Natural killer cell treated with Interleukin-12 subunit alpha and Interleukin-12 subunit beta and Interleukin-15 and Interleukin-18, amount 100 ng/mL, for 72 hours (primary cell): ENCODE results near the gene TRAPPC10. TPM values are rescaled to one million over a fixed set of nuclear protein-coding genes. Genes with fewer than 3 reads are reported as not detected.

ENCODE experiments used
- ATAC-seq, 2 donors: fragments of 150-1000 bp; cut with Tn5 transposase in 1 of 2; sonication (Bioruptor Pico), chemical (Tn5 transposase) in 1 of 2; 2 replicates each; pipeline ENCODE4 v1.10.0; 2021
- DNase-seq: peaks from one replicate; pipeline ENCODE4 v3.0.0; 2022; ENCODE audit warnings: low spot score
- H3K27ac Mint-ChIP-seq, 2 donors: 1 replicate in 1 of 2; 2 replicates in 1 of 2; pipeline ENCODE4 v1.8.0; 2022; ENCODE audit warnings: mixed read lengths in 2 of 2, mild to moderate bottlenecking in 1 of 2, moderate library complexity in 1 of 2
- H3K27me3 Mint-ChIP-seq, 2 donors: 1 replicate in 1 of 2; 2 replicates in 1 of 2; pipeline ENCODE4 v1.8.0; 2022; ENCODE audit warnings: mixed read lengths in 2 of 2
- H3K36me3 Mint-ChIP-seq: one replicate; pipeline ENCODE4 v1.8.0; 2022; ENCODE audit warnings: mixed read lengths
- H3K4me1 Mint-ChIP-seq, 2 donors: 1 replicate in 1 of 2; 2 replicates in 1 of 2; pipeline ENCODE4 v1.8.0; 2022; ENCODE audit warnings: low read depth in 2 of 2, mixed read lengths in 2 of 2, mild to moderate bottlenecking in 1 of 2
- H3K4me3 Mint-ChIP-seq: one replicate; pipeline ENCODE4 v1.8.0; 2022; ENCODE audit warnings: mixed read lengths
- H3K9me3 Mint-ChIP-seq: 2 replicates; pipeline ENCODE4 v1.8.0; 2022; ENCODE audit warnings: mixed read lengths
- total RNA-seq, 2 donors: library from RNA; stranded (reverse); gene quantifications; one replicate each; pipeline ENCODE4 v1.2.3, GENCODE V29; 2022

TRAPPC10 gene, protein sequence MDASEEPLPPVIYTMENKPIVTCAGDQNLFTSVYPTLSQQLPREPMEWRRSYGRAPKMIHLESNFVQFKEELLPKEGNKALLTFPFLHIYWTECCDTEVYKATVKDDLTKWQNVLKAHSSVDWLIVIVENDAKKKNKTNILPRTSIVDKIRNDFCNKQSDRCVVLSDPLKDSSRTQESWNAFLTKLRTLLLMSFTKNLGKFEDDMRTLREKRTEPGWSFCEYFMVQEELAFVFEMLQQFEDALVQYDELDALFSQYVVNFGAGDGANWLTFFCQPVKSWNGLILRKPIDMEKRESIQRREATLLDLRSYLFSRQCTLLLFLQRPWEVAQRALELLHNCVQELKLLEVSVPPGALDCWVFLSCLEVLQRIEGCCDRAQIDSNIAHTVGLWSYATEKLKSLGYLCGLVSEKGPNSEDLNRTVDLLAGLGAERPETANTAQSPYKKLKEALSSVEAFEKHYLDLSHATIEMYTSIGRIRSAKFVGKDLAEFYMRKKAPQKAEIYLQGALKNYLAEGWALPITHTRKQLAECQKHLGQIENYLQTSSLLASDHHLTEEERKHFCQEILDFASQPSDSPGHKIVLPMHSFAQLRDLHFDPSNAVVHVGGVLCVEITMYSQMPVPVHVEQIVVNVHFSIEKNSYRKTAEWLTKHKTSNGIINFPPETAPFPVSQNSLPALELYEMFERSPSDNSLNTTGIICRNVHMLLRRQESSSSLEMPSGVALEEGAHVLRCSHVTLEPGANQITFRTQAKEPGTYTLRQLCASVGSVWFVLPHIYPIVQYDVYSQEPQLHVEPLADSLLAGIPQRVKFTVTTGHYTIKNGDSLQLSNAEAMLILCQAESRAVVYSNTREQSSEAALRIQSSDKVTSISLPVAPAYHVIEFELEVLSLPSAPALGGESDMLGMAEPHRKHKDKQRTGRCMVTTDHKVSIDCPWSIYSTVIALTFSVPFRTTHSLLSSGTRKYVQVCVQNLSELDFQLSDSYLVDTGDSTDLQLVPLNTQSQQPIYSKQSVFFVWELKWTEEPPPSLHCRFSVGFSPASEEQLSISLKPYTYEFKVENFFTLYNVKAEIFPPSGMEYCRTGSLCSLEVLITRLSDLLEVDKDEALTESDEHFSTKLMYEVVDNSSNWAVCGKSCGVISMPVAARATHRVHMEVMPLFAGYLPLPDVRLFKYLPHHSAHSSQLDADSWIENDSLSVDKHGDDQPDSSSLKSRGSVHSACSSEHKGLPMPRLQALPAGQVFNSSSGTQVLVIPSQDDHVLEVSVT
- 100 to 1,000 TPM in 1 of 2 donors, 10 to 100 TPM in 1; 90.3 to 148 TPM for total RNA-seq

DNA sequence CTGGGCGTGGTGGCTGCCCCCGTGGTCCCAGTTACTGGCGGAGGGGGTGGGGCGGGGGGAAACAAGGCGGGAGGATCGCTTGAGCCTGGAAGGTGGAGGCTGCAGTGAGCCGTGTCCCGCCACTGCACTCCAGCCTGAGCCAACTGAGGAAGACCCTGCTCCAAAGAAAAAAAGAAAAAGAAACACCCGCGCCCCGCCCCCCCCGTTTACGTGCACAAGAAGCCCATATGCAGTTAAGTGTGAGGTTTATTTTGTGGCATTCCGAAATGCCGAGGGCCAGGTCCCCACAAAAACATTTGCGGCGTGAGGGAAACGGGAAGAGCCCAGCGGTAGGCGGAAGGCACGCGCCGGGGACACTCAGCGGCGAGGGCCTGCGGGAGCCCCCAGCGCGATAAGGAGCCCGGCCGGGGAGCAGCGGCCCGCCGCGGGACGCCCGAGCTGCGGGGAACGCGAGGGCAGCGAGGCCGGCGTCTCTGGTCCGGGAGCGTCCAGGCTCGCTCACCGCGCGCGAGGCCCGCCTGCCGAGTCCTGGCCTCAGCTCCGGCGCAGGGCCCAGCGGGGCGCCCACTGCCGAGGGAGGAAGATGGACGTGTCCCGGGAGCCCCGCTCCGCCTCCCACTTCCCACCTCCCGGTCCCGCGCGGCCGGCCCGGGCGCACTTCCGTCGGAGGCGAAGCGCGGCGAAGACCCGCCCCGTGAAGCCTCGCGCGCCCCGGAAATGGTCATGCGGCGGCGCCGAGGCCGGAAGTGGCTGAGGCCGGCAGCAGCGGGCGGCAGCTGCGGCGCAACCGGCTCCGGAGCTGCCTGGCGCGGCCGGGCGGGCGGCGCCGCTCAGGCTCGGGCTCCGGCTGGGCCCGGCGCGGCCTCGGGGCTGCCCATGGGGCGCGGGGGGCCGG, at the start of gene TRAPPC10:
TSS of gene TRAPPC10 (plus strand) at position 731 of the 895 bp plus-strand sequence. CDS start 185 bp downstream, outside the sequence.
- Mint-ChIP-seq H3K27me3 (no peaks in the 10 kb centered on the region), H3K27ac (peak within 1 kb of the TSS; percentile 93 to 95), H3K36me3 (peaks cover 9% of the 10 kb centered on the region), H3K4me1 (peaks cover 44 to 48% of the 10 kb centered on the region in 2 donors), H3K4me3 (peak within 1 kb of the TSS; percentile 99), H3K9me3 (no peaks in the 10 kb centered on the region)
- ATAC-seq: peak; percentile 85 to 90
- peak; percentile 91 for DNase-seq

DNA sequence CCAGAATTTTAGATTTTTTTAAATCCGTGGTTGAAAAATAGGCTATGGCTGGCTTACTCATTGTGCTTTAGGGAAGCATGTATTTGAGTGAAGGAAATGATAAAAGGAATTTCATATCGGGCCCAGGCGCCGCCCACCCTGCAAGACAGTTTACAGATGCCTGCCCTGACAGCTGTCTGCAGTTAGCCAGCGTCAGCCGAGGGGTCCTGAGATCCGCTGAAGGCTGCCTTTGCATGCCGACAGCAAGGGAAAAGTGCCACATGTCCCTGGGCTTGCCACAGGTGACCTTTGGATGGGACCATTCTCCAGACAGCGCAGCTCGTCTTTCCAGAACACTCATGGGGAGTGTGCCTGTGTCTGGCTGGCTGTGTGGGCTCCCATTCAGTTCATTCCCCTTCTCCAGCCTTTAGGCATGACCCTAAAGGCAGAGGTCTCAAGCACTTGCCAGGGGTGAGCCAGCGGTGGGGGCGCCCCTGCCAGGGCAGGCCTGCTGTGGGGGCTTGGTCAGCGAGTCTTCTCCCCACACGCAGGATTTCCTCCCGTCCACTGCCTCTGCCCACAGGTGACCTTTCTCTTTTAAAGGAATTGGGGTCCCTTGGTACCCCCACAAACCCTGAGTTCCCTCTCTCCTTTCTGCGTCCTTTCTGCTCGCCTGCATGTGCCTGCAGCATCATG, 46.1 kb upstream of the TRAPPC10 start:
- no peak for ATAC-seq

GRCh38 chr21:43966946-43967512, 45.1 kb upstream of the TRAPPC10 start:
- no peaks in the 10 kb centered on the region for H3K9me3 Mint-ChIP-seq
- ATAC-seq (no peak), DNase-seq (no peak)
- H3K4me3 Mint-ChIP-seq: no peak overlapping the region
- no peaks in the 10 kb centered on the region for H3K36me3 Mint-ChIP-seq
- peaks cover 3 to 4% of the 10 kb centered on the region in 2 donors for H3K4me1 Mint-ChIP-seq
- H3K27me3 Mint-ChIP-seq: no peaks in the 10 kb centered on the region
- peak overlapping the region in 1 of 2 donors; percentile 5 for H3K27ac Mint-ChIP-seq

More for the DNA sequence above, 46.1 kb upstream of the TRAPPC10 start:
- Mint-ChIP-seq H3K4me1 (peaks cover 3 to 4% of the 10 kb centered on the region in 2 donors), H3K27me3 (no peaks in the 10 kb centered on the region), H3K27ac (no peak overlapping the region), H3K36me3 (peaks cover 5% of the 10 kb centered on the region), H3K9me3 (no peaks in the 10 kb centered on the region), H3K4me3 (no peak overlapping the region)
- no peak for DNase-seq

- ATAC-seq: peak in 1 of 2 donors; percentile 16
- no peaks in the 10 kb centered on the region for H3K36me3 Mint-ChIP-seq
- DNase-seq: no peak
- no peaks in the 10 kb centered on the region for H3K9me3 Mint-ChIP-seq
- no peaks in the 10 kb centered on the region for H3K27me3 Mint-ChIP-seq
- no peak overlapping the region for H3K4me3 Mint-ChIP-seq
- H3K4me1 Mint-ChIP-seq: peaks cover under 1 to 3% of the 10 kb centered on the region in 2 donors
- H3K27ac Mint-ChIP-seq: no peak overlapping the region
Measured at GRCh38 chr21:43967981-43968380, 44.1 kb upstream of the TRAPPC10 start.

GRCh38 chr21:43968410-43969114, 43.5 kb upstream of the TRAPPC10 start:
- no peak overlapping the region for H3K27ac Mint-ChIP-seq
- DNase-seq (no peak), ATAC-seq (peak in 1 of 2 donors; percentile 3)
- no peaks in the 10 kb centered on the region for H3K27me3 Mint-ChIP-seq
- H3K36me3 Mint-ChIP-seq: no peaks in the 10 kb centered on the region
- H3K4me3 Mint-ChIP-seq: no peak overlapping the region
- peaks cover 0 to 3% of the 10 kb centered on the region in 2 donors for H3K4me1 Mint-ChIP-seq
- no peaks in the 10 kb centered on the region for H3K9me3 Mint-ChIP-seq

GRCh38 chr21:43969115-43969444, 43.0 kb upstream of the TRAPPC10 start:
- no peak for DNase-seq
- no peaks in the 10 kb centered on the region for H3K36me3 Mint-ChIP-seq
- ATAC-seq: no peak

GRCh38 chr21:43970551-43970950, 41.6 kb upstream of the TRAPPC10 start:
- no peaks in the 10 kb centered on the region for H3K36me3 Mint-ChIP-seq
- H3K4me3 Mint-ChIP-seq: no peak overlapping the region
- no peaks in the 10 kb centered on the region for H3K9me3 Mint-ChIP-seq
- H3K4me1 Mint-ChIP-seq: peaks cover 9 to 11% of the 10 kb centered on the region in 2 donors
- DNase-seq (no peak), ATAC-seq (no peak)
- no peak overlapping the region for H3K27ac Mint-ChIP-seq
- no peaks in the 10 kb centered on the region for H3K27me3 Mint-ChIP-seq

More at GRCh38 chr21:43969115-43969444, 43.0 kb upstream of the TRAPPC10 start:
- H3K4me3 Mint-ChIP-seq: no peak overlapping the region
- H3K27me3 Mint-ChIP-seq: no peaks in the 10 kb centered on the region
- H3K4me1 Mint-ChIP-seq: peaks cover 0 to 3% of the 10 kb centered on the region in 2 donors
- no peaks in the 10 kb centered on the region for H3K9me3 Mint-ChIP-seq
- H3K27ac Mint-ChIP-seq: no peak overlapping the region

- no peaks in the 10 kb centered on the region for H3K36me3 Mint-ChIP-seq
- H3K4me1 Mint-ChIP-seq: peaks cover 11% of the 10 kb centered on the region in 2 donors
- no peak for DNase-seq
- H3K27me3 Mint-ChIP-seq: no peaks in the 10 kb centered on the region
- no peak overlapping the region for H3K27ac Mint-ChIP-seq
- no peak for ATAC-seq
- no peak overlapping the region for H3K4me3 Mint-ChIP-seq
- H3K9me3 Mint-ChIP-seq: no peaks in the 10 kb centered on the region
Measured at GRCh38 chr21:43971201-43971991, 40.7 kb upstream of the TRAPPC10 start.

DNA sequence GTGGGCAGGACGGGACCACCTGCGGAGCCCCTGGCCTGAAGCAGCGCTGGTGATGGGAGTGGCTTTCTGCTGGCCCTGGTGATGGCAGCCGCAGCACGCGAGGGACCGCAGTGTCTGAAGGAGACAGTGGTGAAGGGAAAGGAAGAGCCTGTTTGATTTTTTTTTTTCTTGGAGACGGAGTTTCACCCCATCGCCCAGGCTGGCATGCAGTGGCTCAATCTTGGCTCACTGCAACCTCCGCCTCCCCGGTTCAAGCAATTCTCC, 40.2 kb upstream of the TRAPPC10 start:
- Mint-ChIP-seq H3K4me1 (peaks cover 11% of the 10 kb centered on the region in 2 donors), H3K27ac (no peak overlapping the region), H3K9me3 (no peaks in the 10 kb centered on the region), H3K4me3 (no peak overlapping the region), H3K27me3 (no peaks in the 10 kb centered on the region), H3K36me3 (no peaks in the 10 kb centered on the region)
- ATAC-seq (no peak), DNase-seq (no peak)

DNA sequence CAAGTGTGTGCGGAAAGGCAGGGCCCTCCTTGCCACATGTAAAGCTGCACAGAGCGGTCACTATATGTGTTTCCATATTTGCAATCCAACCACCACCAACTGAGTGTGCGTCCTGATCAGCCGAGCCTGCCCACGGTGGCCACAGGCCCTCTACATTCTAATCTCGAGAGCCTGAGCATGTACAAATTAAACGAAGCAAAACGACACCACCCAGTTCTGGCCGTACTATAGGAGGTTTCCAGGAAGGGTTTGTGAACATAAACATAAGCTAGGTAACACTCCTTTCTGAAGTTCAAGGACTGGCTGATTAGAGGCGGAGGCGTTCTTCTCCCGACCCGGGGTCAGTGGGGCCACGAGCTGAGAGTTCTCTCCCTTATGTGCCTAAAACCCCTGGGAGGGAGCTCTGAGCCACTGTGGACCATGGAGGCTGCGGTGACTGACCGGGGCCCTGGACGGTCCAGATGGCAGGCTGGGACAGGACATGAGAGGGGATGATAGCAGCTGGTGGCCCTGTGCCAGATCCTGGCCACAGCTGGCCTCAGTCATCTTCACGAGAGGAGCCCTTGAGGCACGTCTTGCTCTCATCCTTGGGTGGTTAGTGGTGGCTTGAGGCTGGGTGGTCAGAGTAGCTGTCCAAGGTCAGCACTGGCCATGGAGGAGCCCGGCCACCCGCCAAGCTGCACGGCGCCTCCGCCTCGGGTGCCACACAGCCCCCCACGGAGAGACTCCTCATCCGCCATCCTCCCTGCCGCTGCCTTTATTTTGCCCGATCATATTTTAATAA, 39.1 kb upstream of the TRAPPC10 start:
- ATAC-seq (no peak), DNase-seq (no peak)
- no peaks in the 10 kb centered on the region for H3K9me3 Mint-ChIP-seq
- peaks cover 8 to 11% of the 10 kb centered on the region in 2 donors for H3K4me1 Mint-ChIP-seq
- no peaks in the 10 kb centered on the region for H3K36me3 Mint-ChIP-seq
- no peak overlapping the region for H3K4me3 Mint-ChIP-seq
- no peak overlapping the region for H3K27ac Mint-ChIP-seq
- no peaks in the 10 kb centered on the region for H3K27me3 Mint-ChIP-seq

DNA sequence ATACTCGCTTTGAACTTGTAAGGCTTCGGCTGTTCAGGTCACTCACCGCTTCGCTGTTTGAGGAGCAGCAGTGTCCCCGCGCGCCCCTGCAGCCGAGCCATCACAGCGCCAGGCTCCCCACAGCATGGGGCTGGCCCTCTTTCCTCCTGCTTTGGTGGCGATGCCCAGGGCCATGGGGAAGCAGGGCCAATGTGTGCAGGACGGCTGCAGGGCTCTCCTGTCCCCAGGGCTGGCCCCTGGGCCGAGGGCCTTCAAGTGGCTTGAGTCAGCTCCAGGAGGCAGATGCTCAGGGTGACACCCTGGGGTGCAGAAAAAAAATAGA, 38.5 kb upstream of the TRAPPC10 start:
- no peak overlapping the region for H3K4me3 Mint-ChIP-seq
- H3K36me3 Mint-ChIP-seq: no peaks in the 10 kb centered on the region
- no peaks in the 10 kb centered on the region for H3K9me3 Mint-ChIP-seq
- no peak overlapping the region for H3K27ac Mint-ChIP-seq
- ATAC-seq (no peak), DNase-seq (no peak)
- peaks cover 8 to 11% of the 10 kb centered on the region in 2 donors for H3K4me1 Mint-ChIP-seq
- H3K27me3 Mint-ChIP-seq: no peaks in the 10 kb centered on the region
